ENCODE data around the gene FNBP1L.

Gene FNBP1L

DNA sequence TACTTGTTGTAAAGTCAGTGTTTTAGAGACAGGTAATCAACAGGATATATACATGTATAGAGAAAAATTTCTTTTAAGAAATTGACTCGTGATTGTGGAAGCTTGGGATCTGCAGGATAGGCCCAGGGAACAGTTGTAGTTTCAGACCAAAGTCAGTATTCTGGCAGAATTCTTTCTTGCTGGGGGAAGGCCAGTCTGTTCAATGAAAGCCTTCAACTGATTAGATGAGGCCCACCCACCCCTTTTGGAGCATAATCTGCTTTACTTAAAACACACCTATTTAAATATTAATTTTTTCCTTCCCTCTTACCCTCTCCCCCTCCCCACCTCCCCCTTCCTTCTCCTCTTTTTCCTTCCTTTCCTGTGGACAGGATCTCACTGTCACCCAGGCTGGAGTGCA, 48.0 kb downstream of the FNBP1L start:
- H3K9me3 ChIP-seq (ENCODE audit: control insufficient read depth, insufficient read depth, low read length), result no peaks in the 10 kb centered on the region
- H3K9ac ChIP-seq (ENCODE audit: low read depth, low read length), result no peak overlapping the region

DNA sequence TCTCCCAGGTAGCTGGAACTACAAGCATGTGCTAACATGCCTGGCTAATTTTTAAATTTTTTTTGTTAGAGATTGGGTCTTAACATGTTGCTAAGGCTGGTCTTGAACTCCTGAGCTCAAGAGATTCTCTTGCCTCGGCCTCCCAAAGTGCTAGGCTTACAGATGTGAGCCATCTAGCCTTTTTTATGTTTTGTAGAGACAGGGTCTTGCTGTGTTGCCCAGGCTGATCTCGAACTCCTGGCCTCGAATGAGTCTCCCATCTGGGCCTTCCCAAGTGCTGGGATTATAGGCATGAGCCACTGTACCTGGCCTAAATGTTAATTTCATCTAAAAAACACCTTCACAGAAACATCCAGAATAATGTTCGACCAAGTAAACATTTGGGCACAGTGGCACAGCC, 48.6 kb downstream of the FNBP1L start:
- no peaks in the 10 kb centered on the region for H3K36me3 ChIP-seq (ENCODE audit: control insufficient read depth, insufficient read depth, low read length)
- H3K4me1 ChIP-seq (ENCODE audit: control insufficient read depth, insufficient read depth, low read length), result peaks cover 3% of the 10 kb centered on the region
- no peak overlapping the region for H3K4me3 ChIP-seq (ENCODE audit: low read depth, low read length)
- H3K27me3 ChIP-seq (ENCODE audit: control insufficient read depth, insufficient read depth, low read length), result no peaks in the 10 kb centered on the region
- H3K9me3 ChIP-seq (ENCODE audit: control insufficient read depth, insufficient read depth, low read length), result no peaks in the 10 kb centered on the region
- no peak overlapping the region for H3K9ac ChIP-seq (ENCODE audit: low read depth, low read length)

More for the DNA sequence above, 48.0 kb downstream of the FNBP1L start:
- Histone ChIP-seq H3K36me3 (ENCODE audit: control insufficient read depth, insufficient read depth, low read length) (no peaks in the 10 kb centered on the region), H3K4me1 (ENCODE audit: control insufficient read depth, insufficient read depth, low read length) (peaks cover 3% of the 10 kb centered on the region), H3K4me3 (ENCODE audit: low read depth, low read length) (no peak overlapping the region), H3K27me3 (ENCODE audit: control insufficient read depth, insufficient read depth, low read length) (no peaks in the 10 kb centered on the region)

GRCh38 chr1:93499075-93499474, 51.2 kb downstream of the FNBP1L start:
- Histone ChIP-seq H3K36me3 (ENCODE audit: control insufficient read depth, insufficient read depth, low read length) (no peaks in the 10 kb centered on the region), H3K9ac (ENCODE audit: low read depth, low read length) (no peak overlapping the region), H3K4me1 (ENCODE audit: control insufficient read depth, insufficient read depth, low read length) (no peaks in the 10 kb centered on the region), H3K9me3 (ENCODE audit: control insufficient read depth, insufficient read depth, low read length) (no peaks in the 10 kb centered on the region), H3K4me3 (ENCODE audit: low read depth, low read length) (no peak overlapping the region), H3K27me3 (ENCODE audit: control insufficient read depth, insufficient read depth, low read length) (no peaks in the 10 kb centered on the region)

- no peaks in the 10 kb centered on the region for H3K27me3 ChIP-seq (ENCODE audit: control insufficient read depth, insufficient read depth, low read length)
- no peaks in the 10 kb centered on the region for H3K9me3 ChIP-seq (ENCODE audit: control insufficient read depth, insufficient read depth, low read length)
- H3K4me1 ChIP-seq (ENCODE audit: control insufficient read depth, insufficient read depth, low read length), result no peaks in the 10 kb centered on the region
- H3K36me3 ChIP-seq (ENCODE audit: control insufficient read depth, insufficient read depth, low read length), result no peaks in the 10 kb centered on the region
- no peak overlapping the region for H3K4me3 ChIP-seq (ENCODE audit: low read depth, low read length)
- H3K9ac ChIP-seq (ENCODE audit: low read depth, low read length), result no peak overlapping the region
These were observed 51.6 kb downstream of the FNBP1L start for GRCh38 chr1:93499533-93499932.

DNA sequence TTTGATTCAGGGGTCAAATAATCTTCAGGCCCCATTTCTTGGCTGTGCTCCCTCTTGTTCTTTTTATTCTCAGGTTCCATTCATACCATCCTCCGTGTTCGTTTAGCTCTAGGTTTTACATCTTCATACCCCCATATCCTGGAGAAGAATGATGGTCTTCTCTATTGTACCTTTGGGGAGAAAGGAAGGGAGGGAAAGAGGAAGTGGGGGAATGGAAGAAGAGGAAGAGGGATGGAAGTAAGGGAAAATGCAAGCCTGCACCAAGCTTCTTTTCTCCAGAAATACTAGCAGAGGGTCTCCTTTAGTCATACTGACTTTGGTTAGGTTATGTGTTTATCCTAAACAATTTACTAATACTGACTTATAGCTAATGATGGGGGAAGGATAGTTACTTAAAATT, 52.4 kb downstream of the FNBP1L start:
- no peaks in the 10 kb centered on the region for H3K36me3 ChIP-seq (ENCODE audit: control insufficient read depth, insufficient read depth, low read length)
- H3K4me3 ChIP-seq (ENCODE audit: low read depth, low read length), result no peak overlapping the region
- H3K27me3 ChIP-seq (ENCODE audit: control insufficient read depth, insufficient read depth, low read length), result no peaks in the 10 kb centered on the region
- no peaks in the 10 kb centered on the region for H3K4me1 ChIP-seq (ENCODE audit: control insufficient read depth, insufficient read depth, low read length)
- no peaks in the 10 kb centered on the region for H3K9me3 ChIP-seq (ENCODE audit: control insufficient read depth, insufficient read depth, low read length)
- no peak overlapping the region for H3K9ac ChIP-seq (ENCODE audit: low read depth, low read length)

DNA sequence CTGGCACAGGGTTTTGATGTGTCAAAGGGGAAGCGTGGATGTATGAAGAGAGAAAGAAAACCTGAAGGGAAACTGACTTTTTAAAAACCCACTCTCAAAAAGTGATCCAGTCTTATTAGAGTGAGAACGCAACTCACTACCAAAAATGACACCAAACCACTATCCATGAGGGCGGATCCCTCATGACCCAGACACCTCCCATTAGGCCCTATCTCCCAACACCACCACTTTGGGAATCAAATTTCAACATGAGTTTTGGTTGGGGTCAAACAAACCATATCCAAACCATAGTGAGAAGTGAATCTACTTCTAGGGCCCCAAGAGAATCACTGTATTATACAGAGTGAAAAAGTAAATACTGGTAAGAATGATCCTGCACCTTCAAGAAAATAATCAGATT, 53.5 kb downstream of the FNBP1L start:
- H3K36me3 ChIP-seq (ENCODE audit: control insufficient read depth, insufficient read depth, low read length), result no peaks in the 10 kb centered on the region

GRCh38 chr1:93501829-93502369, 54.0 kb downstream of the FNBP1L start:
- H3K4me1 ChIP-seq (ENCODE audit: control insufficient read depth, insufficient read depth, low read length), result no peaks in the 10 kb centered on the region
- no peaks in the 10 kb centered on the region for H3K9me3 ChIP-seq (ENCODE audit: control insufficient read depth, insufficient read depth, low read length)
- no peaks in the 10 kb centered on the region for H3K36me3 ChIP-seq (ENCODE audit: control insufficient read depth, insufficient read depth, low read length)
- no peaks in the 10 kb centered on the region for H3K27me3 ChIP-seq (ENCODE audit: control insufficient read depth, insufficient read depth, low read length)
- H3K4me3 ChIP-seq (ENCODE audit: low read depth, low read length), result no peak overlapping the region
- H3K9ac ChIP-seq (ENCODE audit: low read depth, low read length), result no peak overlapping the region

More for the DNA sequence above, 53.5 kb downstream of the FNBP1L start:
- H3K9ac ChIP-seq (ENCODE audit: low read depth, low read length), result no peak overlapping the region
- H3K4me1 ChIP-seq (ENCODE audit: control insufficient read depth, insufficient read depth, low read length), result no peaks in the 10 kb centered on the region
- H3K4me3 ChIP-seq (ENCODE audit: low read depth, low read length), result no peak overlapping the region
- no peaks in the 10 kb centered on the region for H3K27me3 ChIP-seq (ENCODE audit: control insufficient read depth, insufficient read depth, low read length)
- H3K9me3 ChIP-seq (ENCODE audit: control insufficient read depth, insufficient read depth, low read length), result no peaks in the 10 kb centered on the region

GRCh38 chr1:93502571-93502970, 54.7 kb downstream of the FNBP1L start:
- Histone ChIP-seq H3K4me3 (ENCODE audit: low read depth, low read length) (no peak overlapping the region), H3K36me3 (ENCODE audit: control insufficient read depth, insufficient read depth, low read length) (no peaks in the 10 kb centered on the region), H3K4me1 (ENCODE audit: control insufficient read depth, insufficient read depth, low read length) (no peaks in the 10 kb centered on the region), H3K27me3 (ENCODE audit: control insufficient read depth, insufficient read depth, low read length) (no peaks in the 10 kb centered on the region), H3K9me3 (ENCODE audit: control insufficient read depth, insufficient read depth, low read length) (no peaks in the 10 kb centered on the region), H3K9ac (ENCODE audit: low read depth, low read length) (no peak overlapping the region)

DNA sequence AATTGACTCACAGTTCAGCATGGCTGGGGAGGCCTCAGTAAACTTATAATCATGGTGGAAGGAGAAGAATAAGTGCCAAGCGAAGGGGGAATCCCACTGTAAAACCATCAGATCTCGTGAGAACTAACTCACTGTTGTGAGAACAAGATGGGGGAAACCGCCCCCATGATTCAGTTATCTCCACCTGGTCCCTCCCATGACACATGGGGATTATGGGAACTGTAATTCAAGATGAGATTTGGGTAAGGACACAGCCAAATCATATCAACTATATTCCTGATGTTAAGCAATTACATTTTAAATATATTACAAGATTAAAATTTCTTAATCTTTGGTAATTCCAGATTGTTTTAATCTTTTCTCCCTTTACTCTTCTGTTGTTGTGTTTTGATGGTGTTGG, 55.2 kb downstream of the FNBP1L start:
- Histone ChIP-seq H3K4me3 (ENCODE audit: low read depth, low read length) (no peak overlapping the region), H3K9ac (ENCODE audit: low read depth, low read length) (no peak overlapping the region), H3K4me1 (ENCODE audit: control insufficient read depth, insufficient read depth, low read length) (no peaks in the 10 kb centered on the region), H3K36me3 (ENCODE audit: control insufficient read depth, insufficient read depth, low read length) (no peaks in the 10 kb centered on the region), H3K27me3 (ENCODE audit: control insufficient read depth, insufficient read depth, low read length) (no peaks in the 10 kb centered on the region), H3K9me3 (ENCODE audit: control insufficient read depth, insufficient read depth, low read length) (no peaks in the 10 kb centered on the region)

- H3K9ac ChIP-seq (ENCODE audit: low read depth, low read length), result no peak overlapping the region
- no peak overlapping the region for H3K4me3 ChIP-seq (ENCODE audit: low read depth, low read length)
- H3K4me1 ChIP-seq (ENCODE audit: control insufficient read depth, insufficient read depth, low read length), result no peaks in the 10 kb centered on the region
- no peaks in the 10 kb centered on the region for H3K27me3 ChIP-seq (ENCODE audit: control insufficient read depth, insufficient read depth, low read length)
- no peaks in the 10 kb centered on the region for H3K9me3 ChIP-seq (ENCODE audit: control insufficient read depth, insufficient read depth, low read length)
- peaks cover 2% of the 10 kb centered on the region for H3K36me3 ChIP-seq (ENCODE audit: control insufficient read depth, insufficient read depth, low read length)
These were observed 55.9 kb downstream of the FNBP1L start for GRCh38 chr1:93503816-93504215.

DNA sequence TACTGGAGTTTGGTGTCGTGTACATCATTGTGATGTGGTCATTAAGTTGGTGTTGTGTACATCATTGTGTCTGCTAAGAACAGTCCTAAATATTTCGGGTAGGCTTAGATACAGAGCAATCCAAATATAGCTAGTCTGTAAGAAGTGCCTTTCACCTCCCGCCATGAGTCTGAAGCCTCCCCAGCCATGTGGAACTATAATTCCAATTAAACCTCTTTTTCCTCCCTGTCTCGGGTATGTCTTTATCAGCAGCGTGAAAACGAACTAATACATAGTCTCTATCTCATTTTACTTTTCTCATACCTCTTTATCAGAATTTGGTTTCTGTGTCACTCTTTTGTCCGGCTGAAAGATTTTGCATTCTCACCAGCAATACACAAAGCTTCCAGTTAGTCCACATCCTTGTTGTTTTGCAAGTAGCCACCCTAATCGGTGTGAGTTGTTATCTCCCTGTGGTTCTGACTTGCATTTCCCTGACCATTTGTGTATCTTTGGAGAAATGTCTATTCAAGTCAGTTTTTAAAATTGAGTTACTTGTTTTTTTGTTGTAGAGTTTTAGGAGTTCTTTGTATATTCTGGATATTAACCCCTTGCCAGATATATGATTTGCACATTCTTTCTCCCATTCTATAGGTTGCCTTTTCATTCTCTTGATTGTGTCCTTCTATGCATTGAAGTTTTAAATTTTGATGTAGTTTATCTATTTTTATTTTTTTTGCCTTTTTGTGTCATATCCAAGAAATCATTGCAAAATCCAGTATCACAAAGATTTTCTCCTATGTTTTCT, 56.5 kb downstream of the FNBP1L start:
- H3K4me3 ChIP-seq (ENCODE audit: low read depth, low read length), result no peak overlapping the region
- H3K9me3 ChIP-seq (ENCODE audit: control insufficient read depth, insufficient read depth, low read length), result no peaks in the 10 kb centered on the region
- H3K9ac ChIP-seq (ENCODE audit: low read depth, low read length), result no peak overlapping the region
- H3K36me3 ChIP-seq (ENCODE audit: control insufficient read depth, insufficient read depth, low read length), result peaks cover 8% of the 10 kb centered on the region
- no peaks in the 10 kb centered on the region for H3K27me3 ChIP-seq (ENCODE audit: control insufficient read depth, insufficient read depth, low read length)
- no peaks in the 10 kb centered on the region for H3K4me1 ChIP-seq (ENCODE audit: control insufficient read depth, insufficient read depth, low read length)

GRCh38 chr1:93506126-93506525, 58.2 kb downstream of the FNBP1L start:
- Histone ChIP-seq H3K4me1 (ENCODE audit: control insufficient read depth, insufficient read depth, low read length) (no peaks in the 10 kb centered on the region), H3K9me3 (ENCODE audit: control insufficient read depth, insufficient read depth, low read length) (no peaks in the 10 kb centered on the region), H3K36me3 (ENCODE audit: control insufficient read depth, insufficient read depth, low read length) (peaks cover 9% of the 10 kb centered on the region), H3K4me3 (ENCODE audit: low read depth, low read length) (no peak overlapping the region), H3K27me3 (ENCODE audit: control insufficient read depth, insufficient read depth, low read length) (no peaks in the 10 kb centered on the region), H3K9ac (ENCODE audit: low read depth, low read length) (no peak overlapping the region)

All from iPS-15b (cell line).